ENCODE data around the gene PPME1. TPM values are rescaled to one million over a fixed set of nuclear protein-coding genes. Genes with fewer than 3 reads are reported as not detected.

The PPME1 gene
- total RNA-seq, 1 experiment from 2014 or later: 39.4 TPM

GRCh38 chr11:74221816-74222215, 50.7 kb downstream of the PPME1 start:
- no peak overlapping the region for H2BK15ac ChIP-seq (ENCODE audit: low read depth, low read length)
- no peaks in the 10 kb centered on the region for H3K23me2 ChIP-seq (ENCODE audit: insufficient read length, low read depth, low read length, poor library complexity, severe bottlenecking)
- H3K9me3 ChIP-seq (ENCODE audit: control insufficient read depth, low read depth, low read length): no peaks in the 10 kb centered on the region
- no peak overlapping the region for H4K91ac ChIP-seq (ENCODE audit: insufficient read length, low read depth, low read length)
- Mint-ChIP-seq H3K4me3 (no peak overlapping the region), H3K9me3 (peaks cover 0 to 3% of the 10 kb centered on the region in 2 experiments; a peak in 2 of 5 replicates), H3K27me3 (ENCODE audit: low read depth) (no peaks in the 10 kb centered on the region), H3K36me3 (ENCODE audit: insufficient read depth in 1 of 3, low read depth in 3 of 3) (peaks cover 3 to 9% (median 9%) of the 10 kb centered on the region in 3 experiments), H3K27ac (no peak overlapping the region), H3K4me1 (peaks cover 0 to under 1% of the 10 kb centered on the region in 2 experiments; a peak in 1 of 4 replicates)
- no peak overlapping the region for H3K4ac ChIP-seq (ENCODE audit: low read depth, low read length)
- no CpG with 5 or more reads among the region's 1 CpG for WGBS (ENCODE audit: extremely low coverage, insufficient read length, low lambda C conversion rate)
- H3K79me1 ChIP-seq (ENCODE audit: insufficient read depth, low read depth, low read length, poor library complexity, severe bottlenecking): no peaks in the 10 kb centered on the region
- no peak for DNase-seq
- H3K9ac ChIP-seq (ENCODE audit: extremely low read depth, insufficient read length, low read length): no peak overlapping the region
- no peak overlapping the region for H2BK12ac ChIP-seq (ENCODE audit: insufficient read length, low read depth, low read length)
- no peak overlapping the region for H4K8ac ChIP-seq (replicated peaks; ENCODE audit: insufficient read length, low read depth, low read length)
- H3K56ac ChIP-seq (ENCODE audit: insufficient read length, low read depth, low read length): no peak overlapping the region
- no peak overlapping the region for H2BK120ac ChIP-seq (ENCODE audit: low read depth, low read length, poor library complexity, severe bottlenecking)
- H4K5ac ChIP-seq (ENCODE audit: insufficient read length, low read depth, low read length): no peak overlapping the region
- H3K14ac ChIP-seq (ENCODE audit: insufficient read depth, low read length): no peak overlapping the region
- H3K18ac ChIP-seq (ENCODE audit: insufficient read length, low read depth, low read length): no peak overlapping the region
- H2AK5ac ChIP-seq (ENCODE audit: insufficient read length, low read length): no peak overlapping the region
- no peak overlapping the region for H2BK5ac ChIP-seq (ENCODE audit: insufficient read length, low read length)
- no peaks in the 10 kb centered on the region for H4K20me1 ChIP-seq (ENCODE audit: control insufficient read depth, insufficient read depth, insufficient read length)
- no peak overlapping the region for H3T11ph ChIP-seq (ENCODE audit: low read length)
- no peaks in the 10 kb centered on the region for H3K27me3 ChIP-seq (ENCODE audit: insufficient read depth, low read length)
- H3K4me2 ChIP-seq (ENCODE audit: insufficient read depth, insufficient read length, low read length): no peak overlapping the region
- no peaks in the 10 kb centered on the region for H3K4me1 ChIP-seq (ENCODE audit: insufficient read depth, low read length)
- TF ChIP-seq, protein P1, sequence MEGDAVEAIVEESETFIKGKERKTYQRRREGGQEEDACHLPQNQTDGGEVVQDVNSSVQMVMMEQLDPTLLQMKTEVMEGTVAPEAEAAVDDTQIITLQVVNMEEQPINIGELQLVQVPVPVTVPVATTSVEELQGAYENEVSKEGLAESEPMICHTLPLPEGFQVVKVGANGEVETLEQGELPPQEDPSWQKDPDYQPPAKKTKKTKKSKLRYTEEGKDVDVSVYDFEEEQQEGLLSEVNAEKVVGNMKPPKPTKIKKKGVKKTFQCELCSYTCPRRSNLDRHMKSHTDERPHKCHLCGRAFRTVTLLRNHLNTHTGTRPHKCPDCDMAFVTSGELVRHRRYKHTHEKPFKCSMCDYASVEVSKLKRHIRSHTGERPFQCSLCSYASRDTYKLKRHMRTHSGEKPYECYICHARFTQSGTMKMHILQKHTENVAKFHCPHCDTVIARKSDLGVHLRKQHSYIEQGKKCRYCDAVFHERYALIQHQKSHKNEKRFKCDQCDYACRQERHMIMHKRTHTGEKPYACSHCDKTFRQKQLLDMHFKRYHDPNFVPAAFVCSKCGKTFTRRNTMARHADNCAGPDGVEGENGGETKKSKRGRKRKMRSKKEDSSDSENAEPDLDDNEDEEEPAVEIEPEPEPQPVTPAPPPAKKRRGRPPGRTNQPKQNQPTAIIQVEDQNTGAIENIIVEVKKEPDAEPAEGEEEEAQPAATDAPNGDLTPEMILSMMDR (conservative IDR thresholded peaks at IDR 0.05): no peak
- no peak overlapping the region for H3K23ac ChIP-seq (ENCODE audit: insufficient read length, low read depth, low read length)
- H3K27ac ChIP-seq (ENCODE audit: insufficient read length, low read depth, low read length): no peak overlapping the region
- no peaks in the 10 kb centered on the region for H3K79me2 ChIP-seq (ENCODE audit: insufficient read depth, low read length)
- no peak overlapping the region for H2AFZ ChIP-seq (ENCODE audit: low read length)
- no peak overlapping the region for H2BK20ac ChIP-seq (ENCODE audit: low read depth, low read length, poor library complexity, severe bottlenecking)
